ENCODE results near the gene KHDC1L.
"Not testable (repeated sequence)": the region's sequence is repeated elsewhere in the genome, so short reads cannot be mapped to it uniquely, and the experiment has no call there.

The KHDC1L gene

DNA sequence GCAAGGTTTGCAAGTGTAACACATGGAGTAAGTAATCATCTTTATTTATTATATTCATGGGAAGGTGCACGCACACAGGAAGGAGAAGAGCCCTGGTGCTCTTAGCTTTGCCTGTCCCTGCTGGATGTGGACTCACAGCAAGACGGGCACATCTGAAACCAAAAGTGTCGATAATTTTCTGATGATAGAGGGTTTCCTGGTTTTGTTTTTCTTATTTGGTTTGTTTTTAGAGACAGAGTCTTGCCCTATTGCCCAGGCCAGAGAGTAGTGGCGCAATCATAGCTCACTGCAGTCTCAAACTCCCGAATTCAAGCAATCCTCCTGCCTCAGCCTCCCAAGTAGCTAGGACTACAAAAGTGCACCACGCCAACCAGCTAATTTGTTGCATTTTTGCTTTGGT lies 7.8 kb upstream of the KHDC1L start:
- Mint-ChIP-seq H3K9me3 (no peaks in the 10 kb centered on the region), H3K4me1 (no peaks in the 10 kb centered on the region), H3K4me3 (no peak overlapping the region), H3K27ac (no peak overlapping the region), H3K27me3 (no peaks in the 10 kb centered on the region)
- ATAC-seq (no peak), DNase-seq (no peak)

DNA sequence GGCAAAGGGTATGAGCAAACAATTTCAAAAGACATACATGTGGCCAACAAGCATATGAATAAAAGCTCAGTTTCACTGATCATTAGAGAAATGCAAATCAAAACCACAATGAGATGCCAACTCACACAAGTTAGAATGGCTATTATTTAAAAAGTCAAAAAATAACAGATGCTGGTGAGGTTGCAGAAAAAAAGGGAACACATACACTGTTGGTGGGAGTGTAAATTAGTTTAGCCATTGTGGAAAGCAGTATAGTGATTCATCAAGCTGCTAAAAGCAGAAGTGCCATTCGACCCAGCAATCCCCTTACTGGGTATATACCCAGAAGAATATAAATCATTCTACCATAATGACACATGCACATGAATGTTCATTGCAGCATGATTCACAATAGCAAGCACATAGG lies 6.7 kb upstream of the KHDC1L start:
- Mint-ChIP-seq H3K4me1 (no peaks in the 10 kb centered on the region), H3K27ac (no peak overlapping the region), H3K9me3 (no peaks in the 10 kb centered on the region), H3K4me3 (no peak overlapping the region), H3K27me3 (no peaks in the 10 kb centered on the region)
- DNase-seq (no peak), ATAC-seq (no peak)

DNA sequence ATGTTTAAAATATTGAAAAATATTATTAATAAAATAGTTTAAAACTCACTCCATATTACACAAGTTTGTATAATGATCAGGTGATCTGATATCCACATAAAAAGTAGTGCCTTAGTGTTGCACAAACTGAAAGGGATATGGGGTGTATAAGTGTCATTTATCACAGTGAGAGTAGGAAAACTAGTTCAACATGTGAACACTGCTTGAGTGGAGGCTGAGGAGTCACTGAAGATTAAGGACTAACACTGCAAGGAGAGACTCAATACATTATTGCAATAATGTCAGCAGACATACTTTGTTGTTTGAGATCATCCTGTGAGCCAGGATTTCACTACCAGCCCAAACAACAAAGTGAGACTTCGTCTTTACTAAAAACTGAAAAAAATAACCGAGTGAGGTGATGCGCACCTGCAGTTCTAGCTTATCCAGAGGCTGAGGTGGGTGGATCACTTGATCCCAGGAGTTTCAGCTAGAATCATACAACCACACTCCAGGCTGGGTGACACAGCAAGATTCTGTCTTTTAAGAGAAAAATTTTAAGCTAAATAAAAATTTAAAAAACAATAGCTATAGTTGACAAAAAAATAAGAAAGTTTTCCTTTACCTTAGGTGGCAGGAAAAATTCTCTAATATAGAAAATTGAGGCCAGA lies 2.4 kb upstream of the KHDC1L start:
- H3K27ac Mint-ChIP-seq = no peak overlapping the region
- H3K4me3 Mint-ChIP-seq = no peak overlapping the region
- H3K27me3 Mint-ChIP-seq = no peaks in the 10 kb centered on the region
- H3K4me1 Mint-ChIP-seq = peaks cover 6% of the 10 kb centered on the region
- ATAC-seq (no peak), DNase-seq (no peak)
- no peaks in the 10 kb centered on the region for H3K9me3 Mint-ChIP-seq

DNA sequence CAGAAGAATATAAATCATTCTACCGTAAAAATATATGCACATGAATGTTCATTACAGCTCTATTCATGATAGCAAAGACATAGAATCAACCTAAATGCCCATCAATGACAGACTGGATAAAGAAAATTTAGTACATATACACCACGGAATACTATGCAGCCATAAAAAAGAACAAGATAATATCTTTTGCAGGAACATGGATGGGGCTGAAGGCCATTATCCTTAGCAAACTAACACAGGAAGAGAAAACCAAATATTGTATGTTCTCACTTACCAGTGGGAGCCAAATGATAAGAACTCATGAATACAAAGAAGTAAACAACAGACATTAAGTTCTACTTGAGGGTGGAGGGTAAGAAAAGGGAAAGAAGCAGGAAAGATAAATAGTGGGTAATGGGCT lies 8.4 kb downstream of the KHDC1L start:
- Mint-ChIP-seq H3K4me3 (no peak overlapping the region), H3K4me1 (no peaks in the 10 kb centered on the region), H3K27me3 (no peaks in the 10 kb centered on the region), H3K27ac (no peak overlapping the region), H3K9me3 (no peaks in the 10 kb centered on the region)
- no peak for ATAC-seq
- DNase-seq = no peak

DNA sequence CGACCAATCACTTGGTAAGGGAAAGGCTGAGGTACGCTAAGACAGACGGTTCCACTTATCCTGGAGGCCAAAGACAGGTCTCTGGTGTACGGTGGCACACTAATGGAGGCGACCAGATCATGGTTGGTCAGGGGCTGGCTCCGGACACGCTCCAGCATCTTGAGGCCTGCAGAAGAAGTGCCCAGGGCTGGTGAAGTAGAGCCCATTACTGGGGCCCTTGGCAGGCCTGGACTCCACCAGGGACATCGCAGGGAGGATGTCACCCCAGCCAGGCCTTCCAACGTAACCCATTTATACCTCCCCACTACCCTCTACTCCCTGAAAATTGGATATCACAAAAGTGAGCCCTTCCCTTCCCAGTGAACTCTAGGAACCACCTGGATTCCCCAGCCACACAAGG lies 16.2 kb downstream of the KHDC1L start:
- H3K9me3 Mint-ChIP-seq = no peaks in the 10 kb centered on the region
- ATAC-seq (no peak), DNase-seq (no peak)
- H3K27ac Mint-ChIP-seq = no peak overlapping the region
- H3K4me3 Mint-ChIP-seq = no peak overlapping the region
- H3K27me3 Mint-ChIP-seq = no peaks in the 10 kb centered on the region
- H3K4me1 Mint-ChIP-seq = no peaks in the 10 kb centered on the region

DNA sequence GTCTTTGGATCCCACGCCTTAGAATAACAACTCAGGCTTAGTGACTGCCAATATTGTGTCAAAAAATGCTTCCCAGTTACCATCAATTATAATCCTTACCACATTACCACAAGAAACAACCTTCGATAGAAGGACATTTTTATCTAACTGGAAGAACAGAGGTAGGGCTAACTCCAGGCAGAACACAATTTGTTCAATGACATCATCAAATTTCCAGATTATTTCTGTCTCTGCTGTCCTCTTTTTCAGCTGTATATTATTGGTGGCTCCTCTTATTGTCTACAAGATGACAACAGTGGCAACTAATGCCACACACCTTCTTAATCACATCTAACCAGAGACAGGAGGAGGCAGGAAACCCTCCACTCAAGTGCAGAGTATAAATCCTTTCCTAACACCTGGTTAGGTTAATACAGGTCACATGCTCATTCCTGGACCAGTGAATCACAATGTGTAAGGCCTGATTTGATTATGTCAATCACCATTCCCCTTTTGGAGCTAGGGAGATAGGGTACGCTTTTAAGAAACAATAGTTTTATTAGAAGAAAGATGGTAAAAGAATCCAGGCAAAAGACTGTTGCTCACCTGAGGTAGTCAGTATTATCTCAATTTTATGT lies 18.0 kb downstream of the KHDC1L start:
- no peaks in the 10 kb centered on the region for H3K9me3 Mint-ChIP-seq
- no peak for ATAC-seq
- no peak overlapping the region for H3K27ac Mint-ChIP-seq
- H3K4me1 Mint-ChIP-seq = no peaks in the 10 kb centered on the region
- no peak overlapping the region for H3K4me3 Mint-ChIP-seq
- DNase-seq = no peak
- H3K27me3 Mint-ChIP-seq = no peaks in the 10 kb centered on the region

DNA sequence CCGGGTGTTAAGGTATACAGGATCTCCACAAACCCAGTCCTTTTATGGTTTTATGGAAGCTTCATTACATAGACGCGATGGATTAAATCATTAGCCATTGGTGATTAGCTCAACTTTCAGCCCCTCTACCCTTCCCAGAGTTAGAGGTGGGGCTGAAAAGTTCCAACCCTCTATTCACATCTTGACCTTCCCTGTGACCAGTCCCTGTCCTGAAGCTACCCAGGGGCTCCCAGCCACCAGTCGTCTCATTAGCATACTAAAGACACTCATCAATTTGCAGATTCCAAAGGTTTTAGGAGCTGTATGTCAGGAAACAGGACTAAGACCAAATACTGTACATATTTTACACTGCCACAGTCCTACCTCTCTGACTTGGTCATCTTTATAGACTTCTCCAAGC lies 21.0 kb downstream of the KHDC1L start:
- DNase-seq (no peak), ATAC-seq (no peak)
- Mint-ChIP-seq H3K4me3 (no peak overlapping the region), H3K4me1 (no peaks in the 10 kb centered on the region), H3K9me3 (no peaks in the 10 kb centered on the region), H3K27me3 (no peaks in the 10 kb centered on the region), H3K27ac (peak overlapping the region in 1 of 2 donors; percentile 3)

DNA sequence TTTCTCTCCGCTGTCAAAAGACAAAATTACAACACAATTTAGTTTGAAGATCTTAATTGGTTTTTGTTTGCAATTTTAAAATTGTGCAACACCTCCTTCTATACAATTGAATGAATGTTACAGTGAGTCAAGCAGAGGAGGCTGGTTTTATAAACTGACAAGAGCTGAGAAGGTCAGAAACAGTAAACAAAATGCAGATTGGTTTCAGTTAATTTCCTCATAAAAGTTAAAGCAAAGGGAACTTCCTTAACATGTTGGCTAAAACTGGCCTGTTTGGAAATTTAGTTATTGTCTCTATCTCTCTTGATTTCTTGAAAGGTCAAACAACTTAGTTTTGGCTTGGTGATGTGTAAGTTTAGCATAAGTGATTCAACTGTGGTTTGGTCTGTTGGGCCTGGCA lies 22.2 kb downstream of the KHDC1L start:
- Mint-ChIP-seq H3K9me3 (no peaks in the 10 kb centered on the region), H3K4me1 (no peaks in the 10 kb centered on the region), H3K27me3 (no peaks in the 10 kb centered on the region), H3K4me3 (no peak overlapping the region), H3K27ac (no peak overlapping the region)
- ATAC-seq (no peak), DNase-seq (no peak)

DNA sequence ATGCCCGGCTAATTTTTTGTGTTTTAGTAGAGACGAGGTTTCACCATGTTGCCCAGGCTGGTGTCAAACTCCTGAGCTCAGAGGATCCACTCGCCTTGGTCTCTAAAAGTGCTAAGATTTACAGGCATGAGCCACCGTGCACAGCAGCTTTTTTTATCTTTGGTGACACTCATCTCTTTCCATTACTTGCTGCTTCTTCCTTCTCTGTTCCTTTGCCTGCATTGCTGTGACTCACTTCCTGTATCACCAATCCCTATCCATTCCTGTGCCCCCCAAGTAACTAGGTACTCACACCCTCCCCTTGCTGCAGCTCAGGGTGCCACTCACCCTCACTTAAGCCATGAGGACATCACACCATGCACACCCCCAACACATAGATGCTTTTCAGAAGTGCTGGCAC lies 24.6 kb downstream of the KHDC1L start:
- H3K27me3 Mint-ChIP-seq = no peaks in the 10 kb centered on the region
- no peak for DNase-seq
- ATAC-seq = no peak
- H3K27ac Mint-ChIP-seq = peak overlapping the region in 1 of 2 donors; percentile 34
- no peak overlapping the region for H3K4me3 Mint-ChIP-seq
- H3K9me3 Mint-ChIP-seq = no peaks in the 10 kb centered on the region
- no peaks in the 10 kb centered on the region for H3K4me1 Mint-ChIP-seq

DNA sequence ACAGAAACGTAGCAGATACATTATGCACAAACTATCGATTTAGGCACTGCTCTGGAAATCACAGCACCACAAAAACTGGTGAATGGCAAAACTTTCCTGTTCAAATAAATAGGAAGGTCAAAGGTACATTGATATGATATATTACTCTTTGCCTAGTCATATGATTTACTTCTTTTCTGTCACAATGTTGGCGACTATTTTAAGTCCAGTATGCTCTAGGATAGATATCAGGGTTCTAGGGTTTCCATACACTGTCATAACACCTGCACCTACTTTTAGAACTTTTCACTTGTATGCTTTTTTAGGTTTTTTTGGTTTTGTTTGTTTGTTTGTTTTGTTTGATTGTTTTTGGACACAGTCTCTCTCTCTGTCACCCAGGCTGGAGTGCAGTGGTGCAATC lies 25.0 kb downstream of the KHDC1L start:
- no peaks in the 10 kb centered on the region for H3K27me3 Mint-ChIP-seq

DNA sequence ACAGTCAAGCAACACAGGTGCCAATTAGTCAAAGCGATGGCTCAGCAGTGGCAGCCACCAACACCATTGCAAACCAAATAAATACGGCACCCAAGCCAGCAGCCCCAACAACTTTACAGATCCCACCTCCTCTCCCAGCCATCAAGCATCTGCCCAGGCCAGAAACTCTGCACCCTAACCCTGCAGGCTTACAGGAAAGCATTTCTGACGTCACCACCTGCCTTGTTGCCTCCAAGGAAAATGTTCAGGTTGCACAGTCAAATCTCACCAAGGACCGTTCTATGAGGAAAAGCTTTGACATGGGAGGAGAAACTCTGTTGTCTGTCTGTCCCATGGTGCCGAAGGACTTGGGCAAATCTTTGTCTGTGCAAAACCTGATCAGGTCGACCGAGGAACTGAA lies 30.6 kb downstream of the KHDC1L start:
- DNase-seq (no peak), ATAC-seq (no peak)
- Mint-ChIP-seq H3K9me3 (no peaks in the 10 kb centered on the region), H3K4me3 (no peak overlapping the region), H3K27ac (no peak overlapping the region), H3K4me1 (no peaks in the 10 kb centered on the region), H3K27me3 (no peaks in the 10 kb centered on the region)

More for the DNA sequence above, 25.0 kb downstream of the KHDC1L start:
- Mint-ChIP-seq H3K27ac (no peak overlapping the region), H3K9me3 (no peaks in the 10 kb centered on the region), H3K4me3 (no peak overlapping the region), H3K4me1 (no peaks in the 10 kb centered on the region)
- ATAC-seq = no peak
- no peak for DNase-seq

DNA sequence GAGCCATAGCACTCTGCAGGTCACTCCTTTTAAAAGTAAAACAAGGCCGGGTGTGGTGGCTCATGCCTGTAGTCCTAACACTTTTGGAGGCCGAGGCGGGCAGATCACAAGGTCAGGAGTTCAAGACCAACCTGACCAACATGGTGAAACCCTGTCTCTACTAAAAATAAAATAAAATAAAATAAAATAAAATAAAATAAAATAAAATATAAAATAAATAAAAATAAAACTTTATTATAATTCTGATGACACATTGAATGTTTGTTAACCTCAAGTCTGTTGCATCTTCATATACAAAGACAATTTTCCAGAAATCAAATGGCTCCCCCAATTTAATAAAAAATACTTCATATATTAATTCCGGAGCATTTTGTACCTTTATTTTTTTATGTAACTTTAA lies 32.0 kb downstream of the KHDC1L start:
- not testable (repeated sequence) for DNase-seq, H3K27ac Mint-ChIP-seq, ATAC-seq, H3K9me3 Mint-ChIP-seq, H3K4me1 Mint-ChIP-seq, H3K27me3 Mint-ChIP-seq, H3K4me3 Mint-ChIP-seq

DNA sequence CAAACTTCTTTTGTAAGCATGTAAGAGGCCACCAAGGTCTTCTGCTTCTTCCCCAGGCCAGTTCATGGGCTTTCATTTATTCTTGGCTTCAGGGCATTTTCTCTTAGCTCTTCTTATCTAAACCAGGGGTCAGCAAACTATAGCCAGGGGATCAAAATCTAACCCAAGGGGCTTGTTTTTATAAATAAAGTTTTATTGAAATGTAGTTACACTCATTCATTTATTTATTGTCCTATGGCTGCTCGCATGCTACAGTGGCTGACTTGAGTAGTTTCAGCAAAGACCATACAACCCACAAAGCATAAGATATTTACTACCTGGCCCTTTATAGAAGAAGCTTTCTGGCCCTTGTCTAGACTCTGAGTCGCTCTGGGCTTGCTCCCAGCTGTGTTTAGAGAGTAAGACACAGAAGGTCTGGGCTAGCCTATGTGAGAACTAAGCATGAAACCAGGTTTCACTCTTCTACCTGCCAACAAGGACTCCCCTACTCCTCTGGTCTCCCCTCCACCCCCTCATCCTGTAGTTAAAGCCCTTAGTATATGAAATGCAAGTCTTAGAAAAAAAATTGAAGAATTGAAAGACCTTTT lies 43.2 kb downstream of the KHDC1L start:
- Mint-ChIP-seq H3K4me3 (no peak overlapping the region), H3K27ac (no peak overlapping the region), H3K4me1 (no peaks in the 10 kb centered on the region), H3K27me3 (no peaks in the 10 kb centered on the region), H3K9me3 (no peaks in the 10 kb centered on the region)
- no peak for DNase-seq
- ATAC-seq = no peak

DNA sequence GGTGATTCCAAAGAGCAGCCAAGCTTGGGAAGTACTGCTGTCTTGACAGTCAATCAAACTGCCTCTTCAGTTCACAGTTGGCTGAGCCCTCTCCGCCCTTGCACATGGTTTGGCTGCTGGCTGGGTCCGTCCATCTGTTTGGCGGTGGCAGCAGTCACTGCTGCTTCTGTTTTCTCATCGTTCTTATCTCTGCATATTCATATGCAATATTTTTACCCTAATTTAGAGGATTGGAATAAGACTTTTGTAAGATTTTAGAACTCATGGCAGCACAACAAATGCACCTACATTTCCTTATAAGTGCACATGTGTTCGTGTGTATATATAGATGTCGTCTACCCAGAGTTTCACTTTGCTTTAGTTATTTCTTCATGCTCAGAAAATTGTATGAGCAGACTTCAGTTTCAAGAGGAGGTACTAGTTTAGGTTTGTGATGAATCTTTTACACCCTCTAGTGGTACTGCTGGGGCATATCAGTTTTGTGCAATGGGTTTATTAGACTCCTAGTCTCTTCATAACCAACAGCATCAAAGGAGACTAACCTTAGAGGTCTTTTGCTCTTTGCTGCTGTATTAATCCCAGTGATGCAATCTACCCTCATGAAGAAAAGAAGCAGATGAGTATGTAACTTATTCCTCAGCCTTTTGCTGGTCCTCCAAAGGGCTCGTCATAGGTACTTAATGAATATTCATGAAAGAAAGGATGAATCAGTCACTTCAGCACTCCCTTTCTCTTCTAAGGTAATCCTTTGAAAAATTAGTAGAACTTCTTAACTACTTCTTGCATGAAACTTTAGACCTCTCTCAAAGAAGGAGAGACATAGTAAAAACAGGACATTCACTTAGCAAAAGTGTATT lies 44.3 kb downstream of the KHDC1L start:
- no peak overlapping the region for H3K4me3 Mint-ChIP-seq
- no peaks in the 10 kb centered on the region for H3K27me3 Mint-ChIP-seq

DNA sequence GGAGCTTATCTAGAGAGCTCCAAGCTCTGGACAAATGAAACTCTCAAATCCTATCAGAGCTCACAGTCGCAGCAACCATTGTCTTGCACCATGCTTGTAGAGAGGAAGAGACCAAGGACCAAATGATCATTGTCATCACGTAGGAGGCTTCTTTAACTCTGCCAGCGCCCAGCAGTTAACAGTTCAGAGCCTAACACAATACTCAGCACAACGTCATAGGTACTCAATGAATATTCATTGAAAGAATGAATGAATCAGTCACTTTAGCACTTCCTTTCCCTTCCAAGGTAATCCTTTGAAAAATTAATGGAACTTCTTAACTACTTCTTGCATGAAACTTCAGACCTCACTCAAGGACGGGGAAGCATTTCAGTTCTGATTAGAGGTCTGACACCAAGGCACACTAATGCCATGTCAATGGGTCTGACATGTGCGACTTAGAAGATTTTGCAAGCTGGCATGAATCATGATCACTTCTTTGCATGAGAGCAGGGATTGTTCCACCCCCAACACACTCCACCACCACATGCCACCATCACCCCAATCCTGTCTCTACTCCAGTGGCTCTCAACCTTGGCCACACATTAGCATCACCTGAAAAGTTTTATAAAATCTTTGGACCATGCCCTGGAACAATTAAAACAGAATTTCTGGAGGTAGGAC lies 45.1 kb downstream of the KHDC1L start:
- Mint-ChIP-seq H3K27me3 (no peaks in the 10 kb centered on the region), H3K4me1 (no peaks in the 10 kb centered on the region), H3K9me3 (no peaks in the 10 kb centered on the region), H3K4me3 (no peak overlapping the region), H3K27ac (no peak overlapping the region)
- ATAC-seq = no peak
- DNase-seq = no peak

More for the DNA sequence above, 44.3 kb downstream of the KHDC1L start:
- ATAC-seq (peak; percentile 75), DNase-seq (peak; percentile 11 to 13)
- no peak overlapping the region for H3K27ac Mint-ChIP-seq
- no peaks in the 10 kb centered on the region for H3K4me1 Mint-ChIP-seq
- no peaks in the 10 kb centered on the region for H3K9me3 Mint-ChIP-seq

All from stimulated activated naive CD8-positive, alpha-beta T cell treated with anti-CD3 and anti-CD28 coated beads, Interleukin-15, amount 100 ng/mL, for 72 hours (primary cell).